ENCODE data around the gene CRY2.

The CRY2 gene

GRCh38 chr11:45919806-45920530 lies 72.7 kb downstream of the CRY2 start:
- no peak for DNase-seq

GRCh38 chr11:45920531-45921477 lies 73.5 kb downstream of the CRY2 start:
- DNase-seq, result no peak

GRCh38 chr11:45921561-45922424 lies 74.5 kb downstream of the CRY2 start:
- DNase-seq, result peak in 1 of 2 donors; percentile 20

GRCh38 chr11:45922425-45923082 lies 75.3 kb downstream of the CRY2 start, which contains the start of gene LARGE2:
TSS of gene LARGE2 (plus strand) at chr11:45922656. CDS start at chr11:45922883, 227 bp downstream.
- peak in 1 of 2 donors; percentile 39 for DNase-seq

- no peak for DNase-seq
These were observed 77.0 kb downstream of the CRY2 start for GRCh38 chr11:45924036-45924915.

- no peak for DNase-seq
These were observed 77.7 kb downstream of the CRY2 start for GRCh38 chr11:45924927-45925326.

GRCh38 chr11:45925550-45925949 lies 78.3 kb downstream of the CRY2 start:
- DNase-seq, result no peak

GRCh38 chr11:45926001-45926401 lies 78.7 kb downstream of the CRY2 start:
- no peak for DNase-seq

GRCh38 chr11:45926536-45927331 lies 79.5 kb downstream of the CRY2 start:
- no peak for DNase-seq

- no peak for DNase-seq
These were observed 80.0 kb downstream of the CRY2 start for GRCh38 chr11:45927332-45927683.

- no peak for DNase-seq
These were observed 80.6 kb downstream of the CRY2 start for GRCh38 chr11:45927684-45928413.

- DNase-seq, result no peak
These were observed 81.4 kb downstream of the CRY2 start for GRCh38 chr11:45928535-45929215.

- no peak for DNase-seq
These were observed 82.3 kb downstream of the CRY2 start for GRCh38 chr11:45929486-45930030.

- peak; percentile 59 to 80 for DNase-seq
These were observed 82.9 kb downstream of the CRY2 start for GRCh38 chr11:45930031-45930794.

- no peak for DNase-seq
These were observed 83.8 kb downstream of the CRY2 start for GRCh38 chr11:45930951-45931570.

- no peak for DNase-seq
These were observed 84.5 kb downstream of the CRY2 start for GRCh38 chr11:45931739-45932138.

GRCh38 chr11:45932217-45932616 lies 84.9 kb downstream of the CRY2 start:
- DNase-seq, result no peak
